Activated CD4-positive, alpha-beta T cell treated with anti-CD3 and anti-CD28 coated beads for 36 hours (primary cell): Measurements from ENCODE around the gene SYT15. TPM values are rescaled to one million over a fixed set of nuclear protein-coding genes. Genes with fewer than 3 reads are reported as not detected.
"Not testable (repeated sequence)": the region's sequence is repeated elsewhere in the genome, so short reads cannot be mapped to it uniquely, and the experiment has no call there.

Source experiments
- ATAC-seq: fragments of 200-7000 bp; cut with Tn5 transposase; one replicate; pipeline ENCODE4 v1.10.0; 2021; ENCODE audit warnings: mild to moderate bottlenecking, moderate library complexity
- CTCF ChIA-PET: fragments of 350-600 bp; sonication (Branson Sonifier 250); formaldehyde crosslinking; loops from one replicate; lab custom pipeline; 2021; ENCODE audit warnings: antibody characterized with exemption; lab: Charles Lee
- POLR2A ChIA-PET: fragments of 350-600 bp; sonication (Branson Sonifier 250); formaldehyde crosslinking; loops from one replicate; lab custom pipeline; 2021; ENCODE audit warnings: antibody characterized with exemption, inconsistent platforms; lab: Charles Lee
- DNase-seq: peaks from one replicate; pipeline ENCODE4 v3.0.0-alpha.2; 2020
- H3K27ac Mint-ChIP-seq: one replicate; pipeline ENCODE4 v1.8.0; 2021; ENCODE audit warnings: mixed read lengths
- H3K27me3 Mint-ChIP-seq: one replicate; pipeline ENCODE4 v1.8.0; 2021; ENCODE audit warnings: mixed read lengths
- H3K36me3 Mint-ChIP-seq: one replicate; pipeline ENCODE4 v1.8.0; 2021; ENCODE audit warnings: low read depth, mixed read lengths
- H3K4me1 Mint-ChIP-seq: one replicate; pipeline ENCODE4 v1.8.0; 2021; ENCODE audit warnings: mixed read lengths
- H3K4me3 Mint-ChIP-seq: one replicate; pipeline ENCODE4 v1.8.0; 2021; ENCODE audit warnings: mild to moderate bottlenecking, moderate library complexity, mixed read lengths
- H3K9me3 Mint-ChIP-seq: one replicate; pipeline ENCODE4 v1.8.0; 2021; ENCODE audit warnings: low read depth, mixed read lengths
- intact Hi-C, 2 experiments: fragments of 100-400 bp; cut with DNase I in 1 of 2; cut with micrococcal nuclease in 1 of 2; formaldehyde crosslinking; loops; one replicate each; pipeline versions ENCODE4 v1.14.2 to v1.15.1; 2022 to 2024; cut with DNase I, micrococcal nuclease
- total RNA-seq, 2 experiments: library from RNA; stranded (reverse); gene quantifications; one replicate each; pipeline ENCODE4 v1.2.3, GENCODE V29; 2021

SYT15 gene
- total RNA-seq, 2 experiments from 2014 or later: 0.91 to 0.93 TPM

GRCh38 chr10:46585246-46585645 lies 6.3 kb downstream of the SYT15 start:
- H3K9me3 Mint-ChIP-seq, H3K27ac Mint-ChIP-seq, intact Hi-C loops, H3K4me3 Mint-ChIP-seq, H3K4me1 Mint-ChIP-seq, H3K36me3 Mint-ChIP-seq, CTCF ChIA-PET, ATAC-seq, POLR2A ChIA-PET, H3K27me3 Mint-ChIP-seq, DNase-seq: not testable (repeated sequence)

- H3K36me3 Mint-ChIP-seq, H3K4me3 Mint-ChIP-seq, ATAC-seq, H3K27ac Mint-ChIP-seq, H3K9me3 Mint-ChIP-seq, DNase-seq, intact Hi-C loops, H3K4me1 Mint-ChIP-seq, H3K27me3 Mint-ChIP-seq, POLR2A ChIA-PET, CTCF ChIA-PET: not testable (repeated sequence)
Observed at GRCh38 chr10:46587546-46587945, 8.6 kb downstream of the SYT15 start.

GRCh38 chr10:46588221-46588620 lies 9.3 kb downstream of the SYT15 start:
- intact Hi-C loops, H3K27me3 Mint-ChIP-seq, H3K4me3 Mint-ChIP-seq, CTCF ChIA-PET, H3K9me3 Mint-ChIP-seq, H3K4me1 Mint-ChIP-seq, H3K27ac Mint-ChIP-seq, POLR2A ChIA-PET, H3K36me3 Mint-ChIP-seq, DNase-seq: not testable (repeated sequence)
- peak; percentile 70 for ATAC-seq

- POLR2A ChIA-PET, CTCF ChIA-PET, intact Hi-C loops, H3K27ac Mint-ChIP-seq, DNase-seq, H3K4me3 Mint-ChIP-seq, H3K36me3 Mint-ChIP-seq, H3K27me3 Mint-ChIP-seq, H3K4me1 Mint-ChIP-seq, H3K9me3 Mint-ChIP-seq, ATAC-seq: not testable (repeated sequence)
Observed at GRCh38 chr10:46589589-46589988, 10.7 kb downstream of the SYT15 start.

GRCh38 chr10:46591053-46591452 lies 12.1 kb downstream of the SYT15 start:
- H3K4me3 Mint-ChIP-seq, H3K4me1 Mint-ChIP-seq, H3K27ac Mint-ChIP-seq, CTCF ChIA-PET, POLR2A ChIA-PET, H3K27me3 Mint-ChIP-seq, H3K9me3 Mint-ChIP-seq, ATAC-seq, H3K36me3 Mint-ChIP-seq, intact Hi-C loops, DNase-seq: not testable (repeated sequence)

GRCh38 chr10:46593307-46593706 lies 14.4 kb downstream of the SYT15 start:
- H3K4me1 Mint-ChIP-seq, ATAC-seq, CTCF ChIA-PET, H3K4me3 Mint-ChIP-seq, H3K27me3 Mint-ChIP-seq, H3K9me3 Mint-ChIP-seq, intact Hi-C loops, DNase-seq, H3K36me3 Mint-ChIP-seq, POLR2A ChIA-PET, H3K27ac Mint-ChIP-seq: not testable (repeated sequence)

- DNase-seq, CTCF ChIA-PET, H3K36me3 Mint-ChIP-seq, intact Hi-C loops, H3K4me3 Mint-ChIP-seq, H3K9me3 Mint-ChIP-seq, H3K4me1 Mint-ChIP-seq, H3K27me3 Mint-ChIP-seq, ATAC-seq, POLR2A ChIA-PET, H3K27ac Mint-ChIP-seq: not testable (repeated sequence)
Observed at GRCh38 chr10:46594453-46595063, 15.6 kb downstream of the SYT15 start.

- H3K9me3 Mint-ChIP-seq, intact Hi-C loops, DNase-seq, H3K4me3 Mint-ChIP-seq, H3K27ac Mint-ChIP-seq, H3K4me1 Mint-ChIP-seq, CTCF ChIA-PET, POLR2A ChIA-PET, H3K36me3 Mint-ChIP-seq, H3K27me3 Mint-ChIP-seq: not testable (repeated sequence)
- peak; percentile 20 for ATAC-seq
Observed at GRCh38 chr10:46596570-46596969, 17.6 kb downstream of the SYT15 start.

GRCh38 chr10:46597616-46598246 lies 18.8 kb downstream of the SYT15 start:
- H3K27me3 Mint-ChIP-seq, H3K36me3 Mint-ChIP-seq, intact Hi-C loops, CTCF ChIA-PET, POLR2A ChIA-PET, H3K27ac Mint-ChIP-seq, H3K9me3 Mint-ChIP-seq, H3K4me1 Mint-ChIP-seq: not testable (repeated sequence)
- DNase-seq (peak; percentile 10), ATAC-seq (peak; percentile 85)
- H3K4me3 Mint-ChIP-seq: peak overlapping the region; percentile 30

- H3K27ac Mint-ChIP-seq, H3K9me3 Mint-ChIP-seq, DNase-seq, H3K36me3 Mint-ChIP-seq, H3K4me3 Mint-ChIP-seq, H3K4me1 Mint-ChIP-seq, CTCF ChIA-PET, intact Hi-C loops, H3K27me3 Mint-ChIP-seq, POLR2A ChIA-PET: not testable (repeated sequence)
- ATAC-seq: peak; percentile 84
Observed at GRCh38 chr10:46600516-46600915, 21.6 kb downstream of the SYT15 start.

- DNase-seq, H3K4me1 Mint-ChIP-seq, intact Hi-C loops, H3K9me3 Mint-ChIP-seq, H3K36me3 Mint-ChIP-seq, POLR2A ChIA-PET, CTCF ChIA-PET, H3K4me3 Mint-ChIP-seq, H3K27me3 Mint-ChIP-seq, ATAC-seq, H3K27ac Mint-ChIP-seq: not testable (repeated sequence)
Observed at GRCh38 chr10:46615540-46615939, 36.6 kb downstream of the SYT15 start.

- CTCF ChIA-PET, H3K27ac Mint-ChIP-seq, POLR2A ChIA-PET, H3K4me3 Mint-ChIP-seq, H3K9me3 Mint-ChIP-seq, H3K27me3 Mint-ChIP-seq, ATAC-seq, intact Hi-C loops, DNase-seq, H3K4me1 Mint-ChIP-seq, H3K36me3 Mint-ChIP-seq: not testable (repeated sequence)
Observed at GRCh38 chr10:46616227-46616626, 37.3 kb downstream of the SYT15 start.
